Measurements from ENCODE around the gene CAPN10. TPM values are rescaled to one million over a fixed set of nuclear protein-coding genes. Genes with fewer than 3 reads are reported as not detected.

The CAPN10 gene
- total RNA-seq, 4 donors from 2014 or later: 28.0 to 66.3 (median 54.8) TPM

- Histone ChIP-seq H3K4me1 (no peaks in the 10 kb centered on the region), H3K9me3 (no peaks in the 10 kb centered on the region), H3K4me3 (no peak overlapping the region), H3K27me3 (peaks cover 0 to 65% of the 10 kb centered on the region in 2 donors), H3K36me3 (no peaks in the 10 kb centered on the region), H3K27ac (no peak overlapping the region)
- 83 to 93% methylated on average over 10 of the region's 10 CpGs for WGBS, 2 donors
- DNase-seq (ENCODE audit: low spot score in 2 of 2): no peak
- no peak for TF ChIP-seq EP300 (IDR thresholded peaks at IDR 0.05)
- TF ChIP-seq POLR2A (IDR thresholded peaks at IDR 0.05): no peak
- no peak for TF ChIP-seq CTCF (IDR thresholded peaks at IDR 0.05)
Measured at GRCh38 chr2:240645801-240646175, 59.3 kb downstream of the CAPN10 start.

- Histone ChIP-seq H3K4me3 (no peak overlapping the region), H3K27ac (no peak overlapping the region), H3K36me3 (no peaks in the 10 kb centered on the region), H3K9me3 (peaks cover 0 to 1% (median 0%) of the 10 kb centered on the region in 4 donors), H3K27me3 (peaks cover 0 to 69% of the 10 kb centered on the region in 2 donors), H3K4me1 (no peaks in the 10 kb centered on the region)
- no peak for DNase-seq (ENCODE audit: low spot score in 2 of 2)
- 77 to 79% methylated on average over 35 of the region's 36 CpGs for WGBS, 2 donors
- TF ChIP-seq CTCF (IDR thresholded peaks at IDR 0.05) (no peak), EP300 (IDR thresholded peaks at IDR 0.05) (no peak), POLR2A (IDR thresholded peaks at IDR 0.05) (no peak)
Measured at GRCh38 chr2:240646176-240646899, 59.8 kb downstream of the CAPN10 start.

GRCh38 chr2:240646900-240647502 lies 60.5 kb downstream of the CAPN10 start:
- H3K9me3 ChIP-seq: peaks cover 0 to 5% (median 0%) of the 10 kb centered on the region in 4 donors
- no peak overlapping the region for H3K4me3 ChIP-seq
- no peak for DNase-seq (ENCODE audit: low spot score in 2 of 2)
- TF ChIP-seq EP300 (IDR thresholded peaks at IDR 0.05) (no peak), CTCF (IDR thresholded peaks at IDR 0.05) (no peak), POLR2A (IDR thresholded peaks at IDR 0.05) (no peak)
- no peak overlapping the region for H3K27ac ChIP-seq
- no peaks in the 10 kb centered on the region for H3K36me3 ChIP-seq
- peaks cover 0 to 72% of the 10 kb centered on the region in 2 donors for H3K27me3 ChIP-seq
- 72 to 74% methylated on average over 20 to 30 of the region's 30 CpGs for WGBS, 2 donors
- H3K4me1 ChIP-seq: no peaks in the 10 kb centered on the region

- TF ChIP-seq CTCF (IDR thresholded peaks at IDR 0.05): no peak
- no peaks in the 10 kb centered on the region for H3K36me3 ChIP-seq
- 67 to 77% methylated on average over 20 to 22 of the region's 22 CpGs for WGBS, 2 donors
- no peaks in the 10 kb centered on the region for H3K4me1 ChIP-seq
- H3K27me3 ChIP-seq: peaks cover 0 to 66% of the 10 kb centered on the region in 2 donors
- peaks cover 0 to 5% (median 0%) of the 10 kb centered on the region in 4 donors for H3K9me3 ChIP-seq
- H3K27ac ChIP-seq: no peak overlapping the region
- no peak for DNase-seq (ENCODE audit: low spot score in 2 of 2)
- no peak overlapping the region for H3K4me3 ChIP-seq
Measured at GRCh38 chr2:240647503-240648154, 61.1 kb downstream of the CAPN10 start.

GRCh38 chr2:240648155-240648649 lies 61.7 kb downstream of the CAPN10 start:
- H3K4me1 ChIP-seq: no peaks in the 10 kb centered on the region
- WGBS, 2 donors: 75 to 76% methylated on average over 6 of the region's 6 CpGs

More at GRCh38 chr2:240648155-240648649, 61.7 kb downstream of the CAPN10 start:
- DNase-seq (ENCODE audit: low spot score in 2 of 2): no peak
- H3K27ac ChIP-seq: no peak overlapping the region
- peaks cover 0 to 60% of the 10 kb centered on the region in 2 donors for H3K27me3 ChIP-seq
- H3K36me3 ChIP-seq: no peaks in the 10 kb centered on the region
- H3K4me3 ChIP-seq: no peak overlapping the region
- TF ChIP-seq EP300 (IDR thresholded peaks at IDR 0.05) (no peak), POLR2A (IDR thresholded peaks at IDR 0.05) (no peak), CTCF (IDR thresholded peaks at IDR 0.05) (no peak)
- H3K9me3 ChIP-seq: peaks cover 0 to 5% (median 0%) of the 10 kb centered on the region in 4 donors

Data from tibial nerve (tissue), 4 donors.